ENCODE results near the gene SUMO3. TPM values are rescaled to one million over a fixed set of nuclear protein-coding genes. Genes with fewer than 3 reads are reported as not detected.

The SUMO3 gene
- total and polyA plus RNA-seq, 2 of the 8 experiments (the other 6 are each of a cell fraction or from before 2014, with no cell fraction given) = 96.8 to 101 TPM

DNA sequence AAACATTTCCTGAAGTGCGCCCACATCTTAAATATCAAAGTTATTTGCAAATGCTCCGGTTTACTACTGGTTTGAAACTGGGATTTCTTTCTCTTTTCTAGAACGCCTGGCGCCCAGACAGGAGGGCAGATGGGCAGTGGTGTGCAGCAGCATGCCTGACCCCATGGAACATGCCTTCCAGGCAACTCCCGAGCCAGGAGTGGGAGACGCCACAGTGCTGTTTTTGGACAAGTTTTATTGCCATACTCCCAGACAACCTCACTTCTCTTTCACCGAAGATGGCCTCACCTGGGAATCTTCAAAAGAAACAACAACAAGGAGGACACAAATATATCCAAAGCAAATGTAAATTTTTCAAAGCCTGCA lies 37.7 kb downstream of the SUMO3 start:
- Histone ChIP-seq H3K56ac (replicated peaks; ENCODE audit: insufficient read length, low read depth, low read length) (no peak overlapping the region), H3K9ac (replicated peaks in 1 of 4; ENCODE audit: extremely low read depth in 1 of 4, low read depth in 3 of 4, low read length in 3 of 4) (no peak overlapping the region), H4K20me1 (replicated peaks in 1 of 2; ENCODE audit: control insufficient read depth in 1 of 2, insufficient read depth in 2 of 2, low read length in 2 of 2) (peaks cover 0 to 6% of the 10 kb centered on the region in 2 experiments), H4K8ac (ENCODE audit: extremely low read depth, insufficient read depth, low read length) (no peak overlapping the region), H3K4me3 (ENCODE audit: extremely low read depth in 1 of 4, insufficient read depth in 2 of 4, low read depth in 3 of 4, low read length in 4 of 4) (no peak overlapping the region), H3K4me1 (replicated peaks in 1 of 4; ENCODE audit: control insufficient read depth in 3 of 4, insufficient read depth in 4 of 4, low read length in 3 of 4) (no peaks in the 10 kb centered on the region), H3K18ac (ENCODE audit: extremely low read depth, low read length) (no peak overlapping the region), H3K14ac (ENCODE audit: insufficient read length) (no peak overlapping the region), H3K79me1 (ENCODE audit: low read depth, low read length) (peaks cover 6% of the 10 kb centered on the region), H3K23ac (ENCODE audit: insufficient read length) (no peak overlapping the region), H3K27ac (ENCODE audit: low read depth, low read length) (no peak overlapping the region), H2AFZ (ENCODE audit: low read length) (no peak overlapping the region), H3K4ac (replicated peaks; ENCODE audit: insufficient read length, low read depth, low read length) (no peak overlapping the region), H4K91ac (replicated peaks; ENCODE audit: insufficient read length, low read length) (no peak overlapping the region), H3K9me3 (ENCODE audit: insufficient read depth in 2 of 2, low read depth in 1 of 2, low read length in 1 of 2) (peaks cover 0 to 4% of the 10 kb centered on the region in 2 experiments; a peak in 1 of 4 replicates), H3K4me2 (ENCODE audit: insufficient read depth in 1 of 2, low read depth in 2 of 2, low read length in 2 of 2) (no peak overlapping the region), H4K5ac (ENCODE audit: insufficient read length, low read depth, low read length) (no peak overlapping the region), H2BK12ac (ENCODE audit: low read depth, low read length) (no peak overlapping the region), H3K36me3 (ENCODE audit: control insufficient read depth in 2 of 4, insufficient read depth in 4 of 4, low read length in 3 of 4) (peaks cover 3 to 33% (median 13%) of the 10 kb centered on the region in 4 experiments; a peak in 5 of 8 replicates), H3K23me2 (ENCODE audit: low read depth, low read length) (no peaks in the 10 kb centered on the region), H3K79me2 (ENCODE audit: control insufficient read depth in 1 of 2, insufficient read depth in 2 of 2, low read length in 2 of 2) (peaks cover 0 to 70% of the 10 kb centered on the region in 2 experiments), H3K27me3 (replicated peaks in 1 of 4; ENCODE audit: control insufficient read depth in 3 of 4, extremely low read depth in 1 of 4, insufficient read depth in 3 of 4, low read length in 3 of 4) (no peaks in the 10 kb centered on the region), H2BK120ac (replicated peaks; ENCODE audit: low read depth, low read length) (no peak overlapping the region), H2BK20ac (ENCODE audit: low read length) (no peak overlapping the region), H2AK5ac (ENCODE audit: low read depth, low read length) (no peak overlapping the region), H2BK15ac (ENCODE audit: low read length) (no peak overlapping the region), H2BK5ac (ENCODE audit: low read depth, low read length) (no peak overlapping the region)
- TF ChIP-seq CHD1 (IDR thresholded peaks at IDR 0.05; ENCODE audit: low read depth, low read length) (no peak), HDAC6 (IDR thresholded peaks at IDR 0.05; ENCODE audit: low read depth, low read length) (no peak), TAF1 (IDR thresholded peaks at IDR 0.05; ENCODE audit: low read depth, low read length) (no peak)
- no peak for DNase-seq (ENCODE audit: low read depth in 1 of 2, low spot score in 2 of 2)
- FAIRE-seq = no peak
- WGBS, 2 experiments (ENCODE audit: extremely low coverage in 1 of 2, insufficient coverage in 1 of 2, insufficient read length in 1 of 2, insufficient replicate concordance in 2 of 2, low coverage in 1 of 2, low lambda C conversion rate in 2 of 2, missing lambda C conversion rate in 1 of 2) = 93% methylated on average over 7 of the region's 7 CpGs; no CpG with 5 or more reads in 1 of the 2 experiments
- ChIA-PET CTCF (ENCODE audit: partially characterized antibody) (interaction anchor here (1.0 to 1.8 kb wide), 2 partner anchors 14 to 200 kb away, joined by 3 to 14 read pairs; partner anchors contain the start of gene KRTAP10-5), POLR2A (ENCODE audit: partially characterized antibody) (interaction anchor here (1.9 kb wide), 1 partner anchor 21 kb away, joined by 5 read pairs; the partner anchor contains the start of gene UBE2G2)
